GM21528 (cell line): ENCODE results near the gene CRYGN.

Experiments
- ATAC-seq: cut with Tn5 transposase; IDR thresholded peaks from one replicate; pipeline ENCODE4 v1.9.1; 2021; ENCODE audit warnings: mild to moderate bottlenecking, moderate library complexity; ENCODE audit not compliant: unreplicated experiment, low FRiP score

CRYGN gene

DNA sequence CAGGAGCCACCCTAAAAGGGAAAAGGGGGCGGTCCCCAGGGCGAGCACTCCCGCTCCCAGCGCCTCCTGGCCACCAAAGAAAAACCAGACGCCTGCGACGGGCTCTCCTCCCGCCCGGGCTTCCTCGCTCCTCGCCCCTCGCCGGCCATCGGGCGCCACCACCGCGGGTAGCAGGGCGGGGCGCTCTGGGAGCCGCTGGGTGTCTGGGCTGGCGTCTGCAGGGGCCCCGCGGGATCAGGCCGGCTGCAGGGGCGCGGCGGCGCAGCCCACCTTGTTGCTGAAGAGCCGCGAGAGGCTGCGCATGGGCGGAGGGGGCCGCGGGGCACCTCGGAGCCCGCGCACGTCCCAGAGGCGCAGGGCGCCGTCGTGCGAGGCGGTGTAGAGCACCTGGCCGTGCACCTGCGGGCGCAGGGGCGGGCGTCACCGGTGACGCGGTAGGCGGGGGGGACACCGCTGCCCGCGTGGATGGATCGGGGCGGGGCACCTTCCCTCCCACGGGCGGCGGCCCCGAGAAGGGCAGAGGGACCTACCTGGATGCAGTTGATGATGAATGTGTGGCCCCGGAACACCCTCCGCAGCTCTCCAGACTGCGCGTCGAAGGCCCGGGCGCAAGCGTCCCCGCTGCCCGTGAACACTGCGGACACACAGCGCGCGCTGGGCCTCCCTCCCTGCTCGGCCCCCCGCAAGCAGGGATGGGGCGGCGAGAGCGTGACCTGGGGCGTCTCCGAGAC is 58.4 kb downstream of the CRYGN start:
- ATAC-seq: no peak

DNA sequence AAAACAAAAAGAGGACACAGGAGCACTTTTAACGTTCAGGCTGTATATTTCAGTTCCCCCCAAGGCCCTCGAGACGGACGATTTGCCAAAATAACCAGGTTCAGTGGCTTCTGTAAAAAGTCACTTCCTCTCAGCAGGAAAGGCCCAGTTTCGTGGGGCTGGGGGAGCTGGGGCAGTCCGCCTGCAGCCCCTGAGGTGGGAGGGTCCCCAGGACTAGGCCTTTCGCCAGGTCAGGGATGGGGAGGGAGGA is 58.9 kb downstream of the CRYGN start:
- no peak for ATAC-seq

DNA sequence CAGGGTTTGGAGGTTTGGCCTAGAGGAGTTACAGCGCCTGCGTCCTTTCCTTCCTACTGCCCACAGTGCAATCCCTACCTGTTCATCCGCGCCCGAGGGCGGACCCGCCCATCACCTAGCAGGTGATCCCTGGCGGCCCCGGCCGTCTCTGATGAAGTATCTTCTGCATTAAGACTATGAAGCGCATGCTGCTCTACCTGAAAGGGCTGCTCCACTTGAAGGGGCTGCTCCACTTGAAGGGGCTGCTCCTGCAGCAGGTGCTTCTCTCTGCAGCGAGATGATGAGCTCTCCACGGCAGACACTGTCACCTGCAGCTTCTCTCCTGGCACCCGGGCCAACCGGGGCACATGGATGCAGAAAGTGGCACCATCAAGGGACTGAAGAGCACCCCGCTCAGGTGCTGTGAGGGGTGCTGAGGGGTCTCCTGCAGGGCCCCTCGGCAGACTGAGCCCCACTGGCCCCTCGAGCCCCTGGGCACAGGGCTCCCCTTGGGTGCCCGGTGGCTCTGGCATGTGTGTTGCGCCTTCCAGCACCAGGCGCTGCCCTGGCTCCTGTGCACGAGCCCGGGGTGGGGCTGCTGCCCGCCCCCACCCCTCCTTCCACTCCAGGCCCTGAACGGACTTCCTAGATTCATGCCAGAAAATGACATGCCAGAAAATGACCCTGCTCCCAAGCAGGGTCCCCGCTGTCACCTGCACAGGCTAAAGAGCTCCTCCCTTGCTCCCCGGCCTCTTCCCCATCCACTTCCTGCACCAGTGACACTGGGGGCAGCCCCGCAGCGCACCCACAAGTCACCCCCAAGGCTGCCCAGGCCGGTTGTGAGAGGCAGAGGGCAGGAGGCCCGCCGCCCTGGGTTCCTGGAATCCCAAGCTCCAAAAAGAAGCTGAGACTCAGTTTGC is 59.5 kb downstream of the CRYGN start:
- no peak for ATAC-seq

DNA sequence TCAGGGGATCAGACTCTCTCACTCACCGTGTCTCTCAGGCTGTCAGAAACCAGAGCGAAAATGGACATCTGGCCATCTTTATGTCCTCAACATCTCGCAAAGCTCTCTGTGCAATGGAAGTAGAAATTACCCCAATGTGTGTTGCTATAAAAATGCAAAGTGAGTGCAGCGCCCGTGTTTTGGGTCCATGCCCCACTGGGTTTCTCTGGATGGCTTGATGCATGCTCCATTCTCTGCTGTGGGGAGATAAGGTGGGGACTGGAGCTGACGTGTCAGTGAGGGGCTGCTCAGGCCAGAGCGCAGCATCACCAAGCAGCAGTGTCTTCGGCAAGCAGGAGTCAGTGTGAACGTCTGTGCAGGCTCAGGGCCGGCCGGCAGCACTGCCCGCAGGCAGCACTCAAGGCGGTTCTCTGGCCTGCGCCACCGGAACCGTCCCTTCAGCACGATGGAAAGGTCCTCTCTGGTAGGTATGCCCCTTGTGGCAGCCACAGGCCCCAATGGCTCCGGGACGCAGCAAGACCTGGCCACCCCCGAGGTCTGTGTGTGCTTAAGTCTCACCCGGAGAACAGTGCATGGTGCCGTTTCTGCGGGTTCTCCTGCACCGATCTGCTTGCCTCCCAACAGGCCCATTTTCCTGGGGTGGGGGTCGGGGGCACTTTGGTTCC is 60.3 kb downstream of the CRYGN start:
- ATAC-seq: no peak

DNA sequence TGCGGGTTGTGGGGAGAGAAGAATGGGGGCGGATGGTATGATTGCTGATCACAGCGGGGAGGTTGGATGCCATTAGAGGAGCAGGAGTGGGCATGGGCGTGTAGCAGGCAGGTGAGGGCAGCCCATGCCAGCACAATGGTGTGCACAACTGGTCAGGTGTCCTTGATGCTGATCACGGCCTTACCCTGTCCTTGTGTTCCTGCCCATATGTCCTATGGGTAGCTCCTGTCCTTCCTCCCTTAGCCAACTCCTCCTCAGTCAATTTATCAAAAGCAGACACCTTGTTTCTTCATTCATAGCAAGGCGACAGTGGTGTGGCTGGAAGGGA is 60.8 kb downstream of the CRYGN start:
- no peak for ATAC-seq
